HepG2 (cell line): ENCODE measurements around the gene MACROD2.

Experiments
- CTCF ChIP-seq: sonication (generic); formaldehyde crosslinking; IDR thresholded peaks from 2 replicates; pipeline ENCODE4 v1.5.0; 2020; ENCODE audit warnings: mild to moderate bottlenecking, missing genetic modification reagents, moderate library complexity
- EEA1 ChIP-seq: sonication (generic); formaldehyde crosslinking; IDR thresholded peaks from 2 replicates; pipeline ENCODE4 v1.5.1; 2020; ENCODE audit warnings: mild to moderate bottlenecking, missing genetic modification reagents, borderline replicate concordance
- EP300 ChIP-seq, 3 experiments: sonication (generic) in 1 of 3; formaldehyde crosslinking in 1 of 3; IDR thresholded peaks; 2 replicates each; pipeline versions ENCODE4 v1.5.1 to v1.6.1; 2011 to 2020; ENCODE audit warnings: low read depth in 2 of 3, low read length in 2 of 3, borderline replicate concordance in 1 of 3, improper control_type of control experiment in 1 of 3, mild to moderate bottlenecking in 1 of 3, missing genetic modification reagents in 1 of 3, moderate library complexity in 1 of 3
- TRIM22 ChIP-seq: fragments of 450-650 bp; IDR thresholded peaks from 2 replicates; pipeline ENCODE4 v1.6.1; 2017

- no peak for TF ChIP-seq CTCF (CRISPR knock-in tag)
- TF ChIP-seq EP300 (IDR thresholded peaks at IDR 0.05; ENCODE audit: low read depth in 2 of 2, low read length in 2 of 2), result no peak
- no peak for TF ChIP-seq EP300 (CRISPR knock-in tag; IDR thresholded peaks at IDR 0.05; ENCODE audit: borderline replicate concordance)
- no peak for TF ChIP-seq EEA1 (CRISPR knock-in tag)
- no peak for TF ChIP-seq TRIM22
Measured at GRCh38 chr20:14775778-14776177, 780.5 kb downstream of the MACROD2 start.
